ENCODE measurements around the gene RASA3.

DNA sequence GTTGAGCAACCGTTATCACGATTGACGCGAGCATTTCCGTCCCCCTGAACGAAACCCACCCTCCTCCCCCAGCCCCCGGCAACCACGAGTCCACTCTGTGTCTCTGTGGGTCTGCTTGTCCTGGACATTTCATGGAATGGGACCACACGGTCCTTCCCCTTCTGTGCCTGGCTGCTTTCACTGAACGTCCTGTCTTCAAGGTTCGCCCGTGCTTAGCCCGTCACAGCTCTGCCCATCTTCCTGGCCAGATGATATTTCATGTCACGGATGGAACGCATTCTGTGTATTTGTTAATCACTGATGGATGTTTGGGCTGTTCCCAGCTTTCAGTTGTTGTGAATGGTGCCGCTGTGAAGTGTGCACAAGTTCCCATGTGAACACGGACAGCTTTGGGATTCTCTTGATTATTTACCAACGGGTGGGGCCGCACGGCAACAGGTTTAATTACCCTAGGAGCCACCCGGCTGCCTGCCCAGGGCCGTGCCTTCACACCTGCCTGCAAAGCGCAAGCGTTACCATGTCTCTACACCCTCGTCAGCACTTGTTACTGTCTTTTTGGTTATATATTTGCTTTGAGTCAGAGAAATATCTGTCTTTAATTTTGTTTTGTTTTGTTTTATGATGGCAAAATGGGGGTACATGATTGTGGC, 42.5 kb downstream of the RASA3 start:
- TF ChIP-seq, protein P1, sequence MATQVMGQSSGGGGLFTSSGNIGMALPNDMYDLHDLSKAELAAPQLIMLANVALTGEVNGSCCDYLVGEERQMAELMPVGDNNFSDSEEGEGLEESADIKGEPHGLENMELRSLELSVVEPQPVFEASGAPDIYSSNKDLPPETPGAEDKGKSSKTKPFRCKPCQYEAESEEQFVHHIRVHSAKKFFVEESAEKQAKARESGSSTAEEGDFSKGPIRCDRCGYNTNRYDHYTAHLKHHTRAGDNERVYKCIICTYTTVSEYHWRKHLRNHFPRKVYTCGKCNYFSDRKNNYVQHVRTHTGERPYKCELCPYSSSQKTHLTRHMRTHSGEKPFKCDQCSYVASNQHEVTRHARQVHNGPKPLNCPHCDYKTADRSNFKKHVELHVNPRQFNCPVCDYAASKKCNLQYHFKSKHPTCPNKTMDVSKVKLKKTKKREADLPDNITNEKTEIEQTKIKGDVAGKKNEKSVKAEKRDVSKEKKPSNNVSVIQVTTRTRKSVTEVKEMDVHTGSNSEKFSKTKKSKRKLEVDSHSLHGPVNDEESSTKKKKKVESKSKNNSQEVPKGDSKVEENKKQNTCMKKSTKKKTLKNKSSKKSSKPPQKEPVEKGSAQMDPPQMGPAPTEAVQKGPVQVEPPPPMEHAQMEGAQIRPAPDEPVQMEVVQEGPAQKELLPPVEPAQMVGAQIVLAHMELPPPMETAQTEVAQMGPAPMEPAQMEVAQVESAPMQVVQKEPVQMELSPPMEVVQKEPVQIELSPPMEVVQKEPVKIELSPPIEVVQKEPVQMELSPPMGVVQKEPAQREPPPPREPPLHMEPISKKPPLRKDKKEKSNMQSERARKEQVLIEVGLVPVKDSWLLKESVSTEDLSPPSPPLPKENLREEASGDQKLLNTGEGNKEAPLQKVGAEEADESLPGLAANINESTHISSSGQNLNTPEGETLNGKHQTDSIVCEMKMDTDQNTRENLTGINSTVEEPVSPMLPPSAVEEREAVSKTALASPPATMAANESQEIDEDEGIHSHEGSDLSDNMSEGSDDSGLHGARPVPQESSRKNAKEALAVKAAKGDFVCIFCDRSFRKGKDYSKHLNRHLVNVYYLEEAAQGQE (IDR thresholded peaks at IDR 0.05; ENCODE audit: borderline replicate concordance), result no peak
- TF ChIP-seq, protein P2, sequence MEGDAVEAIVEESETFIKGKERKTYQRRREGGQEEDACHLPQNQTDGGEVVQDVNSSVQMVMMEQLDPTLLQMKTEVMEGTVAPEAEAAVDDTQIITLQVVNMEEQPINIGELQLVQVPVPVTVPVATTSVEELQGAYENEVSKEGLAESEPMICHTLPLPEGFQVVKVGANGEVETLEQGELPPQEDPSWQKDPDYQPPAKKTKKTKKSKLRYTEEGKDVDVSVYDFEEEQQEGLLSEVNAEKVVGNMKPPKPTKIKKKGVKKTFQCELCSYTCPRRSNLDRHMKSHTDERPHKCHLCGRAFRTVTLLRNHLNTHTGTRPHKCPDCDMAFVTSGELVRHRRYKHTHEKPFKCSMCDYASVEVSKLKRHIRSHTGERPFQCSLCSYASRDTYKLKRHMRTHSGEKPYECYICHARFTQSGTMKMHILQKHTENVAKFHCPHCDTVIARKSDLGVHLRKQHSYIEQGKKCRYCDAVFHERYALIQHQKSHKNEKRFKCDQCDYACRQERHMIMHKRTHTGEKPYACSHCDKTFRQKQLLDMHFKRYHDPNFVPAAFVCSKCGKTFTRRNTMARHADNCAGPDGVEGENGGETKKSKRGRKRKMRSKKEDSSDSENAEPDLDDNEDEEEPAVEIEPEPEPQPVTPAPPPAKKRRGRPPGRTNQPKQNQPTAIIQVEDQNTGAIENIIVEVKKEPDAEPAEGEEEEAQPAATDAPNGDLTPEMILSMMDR (IDR thresholded peaks at IDR 0.05; ENCODE audit: poor library complexity, severe bottlenecking), result no peak
- no peak for TF ChIP-seq TAF1 (IDR thresholded peaks at IDR 0.05; ENCODE audit: low read depth)
